GM12892 (cell line): Measurements from ENCODE around the gene KLF16.
"Not testable (repeated sequence)": the region's sequence is repeated elsewhere in the genome, so short reads cannot be mapped to it uniquely, and the experiment has no call there.

Source experiments
- DNase-seq: peaks from one replicate; pipeline ENCODE4 v3.0.0; 2011; ENCODE audit not compliant: insufficient read length
- FAIRE-seq: peaks from 2 replicates; lab custom pipeline; 2011; peaks lifted over from hg19 to GRCh38; lab: Jason Lieb, UNC
- POLR2A ChIP-seq: IDR thresholded peaks from 2 replicates; pipeline ENCODE4 v1.6.1; 2011; ENCODE audit warnings: low read depth, low read length, control low read depth
- POLR2AphosphoS5 ChIP-seq: IDR thresholded peaks from 2 replicates; pipeline ENCODE4 v1.6.1; 2011; ENCODE audit warnings: low read depth, low read length, control low read depth
- TAF1 ChIP-seq: IDR thresholded peaks from 2 replicates; pipeline ENCODE4 v1.6.1; 2011; ENCODE audit warnings: low read depth, mild to moderate bottlenecking, control low read depth, low read length, borderline replicate concordance

Gene KLF16

DNA sequence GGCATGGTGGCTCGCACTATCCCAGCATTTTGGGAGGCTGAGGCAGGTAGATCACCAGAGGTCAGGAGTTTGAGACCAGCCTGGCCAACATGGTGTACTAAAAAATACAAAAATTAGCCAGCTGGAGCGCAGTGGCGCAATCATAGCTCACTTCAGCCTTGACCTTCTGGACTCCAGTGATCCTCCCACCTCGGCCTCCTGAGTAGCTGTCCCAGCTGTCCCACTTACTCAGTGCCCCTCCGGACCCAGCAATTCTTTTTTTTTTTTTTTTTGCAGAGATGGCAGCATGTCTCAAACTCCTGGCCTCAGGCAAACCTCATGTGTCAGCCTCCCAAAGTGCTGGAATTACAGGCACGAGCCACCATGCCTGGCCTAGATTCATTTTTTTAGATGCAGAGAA, 39.5 kb upstream of the KLF16 start:
- TF ChIP-seq POLR2A (no peak), TAF1 (no peak), POLR2AphosphoS5 (no peak)
- FAIRE-seq, result no peak
- no peak for DNase-seq

- no peak for DNase-seq
- no peak for TF ChIP-seq POLR2AphosphoS5
- TF ChIP-seq POLR2A, result no peak
- no peak for TF ChIP-seq TAF1
- no peak for FAIRE-seq
Observed at GRCh38 chr19:1901940-1902404, 38.6 kb upstream of the KLF16 start.

- DNase-seq (no peak), FAIRE-seq (no peak)
- TF ChIP-seq TAF1, result no peak
- TF ChIP-seq POLR2AphosphoS5, result no peak
- no peak for TF ChIP-seq POLR2A
Observed at GRCh38 chr19:1896508-1896907, 33.1 kb upstream of the KLF16 start.

DNA sequence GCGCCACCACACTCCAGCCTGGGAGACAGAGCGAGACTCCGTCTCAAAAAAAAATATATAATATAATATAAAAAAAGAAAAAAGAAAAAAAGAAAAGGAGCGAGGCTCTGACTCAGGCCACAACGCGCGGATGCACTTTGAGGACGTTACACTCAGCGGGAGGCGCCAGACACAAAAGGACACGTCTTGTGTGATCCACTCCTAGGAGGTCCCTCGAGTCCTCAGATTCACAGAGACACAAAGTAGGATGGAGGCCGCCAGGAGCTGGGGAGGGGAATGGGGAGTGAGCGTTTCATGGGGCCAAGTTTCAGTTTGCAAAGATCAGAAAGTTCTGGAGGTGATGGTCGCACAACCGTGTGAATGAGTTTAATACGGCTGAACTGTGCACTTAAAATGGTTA, 30.4 kb upstream of the KLF16 start:
- FAIRE-seq (no peak), DNase-seq (no peak)
- TF ChIP-seq POLR2A, result no peak
- no peak for TF ChIP-seq TAF1
- no peak for TF ChIP-seq POLR2AphosphoS5

- FAIRE-seq, result no peak
- TF ChIP-seq POLR2A (no peak), POLR2AphosphoS5 (no peak), TAF1 (no peak)
- no peak for DNase-seq
Observed at GRCh38 chr19:1889907-1890306, 26.5 kb upstream of the KLF16 start.

GRCh38 chr19:1888385-1888784, 25.0 kb upstream of the KLF16 start:
- TF ChIP-seq POLR2A (no peak), TAF1 (no peak), POLR2AphosphoS5 (no peak)
- FAIRE-seq, result no peak
- DNase-seq, result no peak

DNA sequence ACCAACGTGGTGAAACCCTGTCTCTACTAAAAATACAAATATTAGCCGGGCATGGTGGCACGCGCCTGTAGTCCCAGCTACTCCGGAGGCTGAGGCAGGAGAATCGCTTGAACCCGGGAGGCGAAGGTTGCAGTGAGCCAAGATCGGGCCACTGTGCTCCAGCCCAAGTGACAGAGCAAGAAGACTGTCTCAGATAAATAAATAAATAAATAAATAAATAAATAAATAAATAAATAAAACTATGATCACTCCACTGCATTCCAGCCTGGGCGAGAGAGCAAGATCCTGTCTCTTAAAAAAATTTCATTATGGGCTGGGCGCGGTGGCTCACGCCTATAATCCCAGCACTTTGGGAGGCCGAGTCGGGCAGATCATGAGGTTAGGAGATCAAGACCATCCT, 23.0 kb upstream of the KLF16 start:
- FAIRE-seq, result not testable (repeated sequence)

GRCh38 chr19:1885398-1886119, 22.2 kb upstream of the KLF16 start, which contains the start of gene ABHD17A:
TSS of gene ABHD17A (minus strand) at chr19:1885496. CDS start at chr19:1881566, 3,930 bp downstream.
- FAIRE-seq, result peak; percentile 94
- TF ChIP-seq POLR2A, result peak; percentile 42; the same call in 1 of the 2 replicates
- peak; percentile 95 for DNase-seq

More for the DNA sequence above, 23.0 kb upstream of the KLF16 start:
- not testable (repeated sequence) for DNase-seq

DNA sequence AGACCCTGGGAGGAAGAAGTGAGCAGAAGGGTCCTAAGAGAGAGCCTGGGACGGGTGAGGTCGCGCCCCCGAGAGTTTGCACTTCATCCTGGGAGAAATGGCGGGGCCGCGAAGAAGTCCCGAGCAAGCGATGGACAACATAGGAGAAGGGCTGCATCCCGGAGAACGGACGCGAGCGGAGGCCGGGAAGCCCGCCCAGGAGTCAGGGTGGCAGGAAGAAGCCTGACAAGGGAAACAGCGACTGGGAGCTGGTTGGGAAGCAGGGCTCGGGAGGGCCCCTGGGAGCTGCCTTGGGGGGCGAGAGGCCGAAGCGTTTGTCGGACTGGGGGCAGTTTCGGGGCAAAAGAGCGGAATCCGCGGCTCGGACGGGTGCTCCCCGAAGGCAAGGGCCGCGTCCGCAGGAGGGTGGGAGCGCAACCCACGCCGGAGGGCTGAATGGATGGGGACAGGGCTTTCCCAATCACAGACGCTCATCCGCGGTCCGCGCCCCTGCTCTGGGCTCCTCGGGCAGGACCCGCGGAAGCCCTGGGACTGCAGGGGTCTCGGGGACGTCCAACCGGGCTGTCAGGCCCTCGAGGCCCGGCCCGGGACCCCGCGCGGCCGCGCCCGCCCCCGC, 21.4 kb upstream of the KLF16 start:
- FAIRE-seq (no peak), DNase-seq (no peak)
- TF ChIP-seq POLR2AphosphoS5 (no peak), TAF1 (no peak), POLR2A (0 out of 2 replicates have a peak, but pooled peaks have one; percentile 41)

- TF ChIP-seq TAF1 (no peak), POLR2AphosphoS5 (no peak), POLR2A (no peak)
- peak; percentile 90 for FAIRE-seq
Observed at GRCh38 chr19:1884291-1884718, 20.9 kb upstream of the KLF16 start.

GRCh38 chr19:1883784-1884183, 20.4 kb upstream of the KLF16 start:
- FAIRE-seq, result no peak
- no peak for DNase-seq
- no peak for TF ChIP-seq TAF1
- TF ChIP-seq POLR2A, result no peak

More at GRCh38 chr19:1884291-1884718, 20.9 kb upstream of the KLF16 start:
- no peak for DNase-seq
